GM21737 (cell line): Measurements from ENCODE around the gene HOXA1.

ENCODE experiments used
- ATAC-seq: cut with Tn5 transposase; IDR thresholded peaks from one replicate; pipeline ENCODE4 v1.9.1; 2021; ENCODE audit warnings: mild to moderate bottlenecking, moderate library complexity; ENCODE audit not compliant: unreplicated experiment

Gene HOXA1

GRCh38 chr7:27094304-27095049, 1.3 kb downstream of the HOXA1 start:
- ATAC-seq = no peak

- no peak for ATAC-seq
Observed at GRCh38 chr7:27093184-27093895, 2.5 kb downstream of the HOXA1 start.

GRCh38 chr7:27092819-27093110, 3.0 kb downstream of the HOXA1 start:
- no peak for ATAC-seq

- no peak for ATAC-seq
Observed at GRCh38 chr7:27091941-27092818, 3.6 kb downstream of the HOXA1 start.

- no peak for ATAC-seq
Observed at GRCh38 chr7:27091105-27091504, 4.7 kb downstream of the HOXA1 start.

- no peak for ATAC-seq
Observed at GRCh38 chr7:27088002-27088922, 7.5 kb downstream of the HOXA1 start.

- no peak for ATAC-seq
Observed at GRCh38 chr7:27083646-27084045, 12.2 kb downstream of the HOXA1 start.

- no peak for ATAC-seq
Observed at GRCh38 chr7:27082171-27082570, 13.6 kb downstream of the HOXA1 start.

GRCh38 chr7:27080844-27081436, 14.9 kb downstream of the HOXA1 start:
- ATAC-seq = no peak

GRCh38 chr7:27079234-27079975, 16.4 kb downstream of the HOXA1 start:
- no peak for ATAC-seq

- no peak for ATAC-seq
Observed at GRCh38 chr7:27078616-27079233, 17.1 kb downstream of the HOXA1 start.

- ATAC-seq = no peak
Observed at GRCh38 chr7:27073076-27073475, 22.7 kb downstream of the HOXA1 start.

GRCh38 chr7:27071622-27072390, 24.0 kb downstream of the HOXA1 start:
- ATAC-seq = no peak

GRCh38 chr7:27068259-27068658, 27.5 kb downstream of the HOXA1 start:
- no peak for ATAC-seq

- ATAC-seq = no peak
Observed at GRCh38 chr7:27066148-27066547, 29.7 kb downstream of the HOXA1 start.

- ATAC-seq = no peak
Observed at GRCh38 chr7:27065709-27066108, 30.1 kb downstream of the HOXA1 start.

- ATAC-seq = no peak
Observed at GRCh38 chr7:27064661-27065060, 31.1 kb downstream of the HOXA1 start.

GRCh38 chr7:27064159-27064558, 31.6 kb downstream of the HOXA1 start:
- no peak for ATAC-seq
